HCT116 (cell line): ENCODE measurements around the gene NR1I3. TPM values are rescaled to one million over a fixed set of nuclear protein-coding genes. Genes with fewer than 3 reads are reported as not detected.

Experiments used
- ATAC-seq: fragments of 200-7000 bp; cut with Tn5 transposase; 2 replicates; pipeline ENCODE4 v1.9.1; 2020; ENCODE audit warnings: mild to moderate bottlenecking, moderate library complexity
- BruUV-seq: library from RNA; stranded (reverse); fragments of 400-500 nt; replicated peaks from 2 replicates; lab custom pipeline; 2021; lab: Mats Ljungman, UMichigan
- CTCF ChIA-PET: fragments of 300-600 bp; sonication (Branson Sonifier 250); formaldehyde crosslinking; loops from one replicate; lab custom pipeline; 2021; ENCODE audit warnings: antibody characterized with exemption; lab: Charles Lee
- POLR2A ChIA-PET: fragments of 300-600, 350-600 bp; sonication (Branson Sonifier 250); formaldehyde crosslinking; loops from one replicate; lab custom pipeline; 2021; ENCODE audit warnings: antibody characterized with exemption; lab: Charles Lee
- RAD21 ChIA-PET, 2 experiments: fragments of 300-600 bp; sonication (Branson Sonifier 250); formaldehyde crosslinking; loops; one replicate each; lab custom pipeline; 2023; ENCODE audit warnings: low total read pairs in 2 of 2; ENCODE audit not compliant: uncharacterized antibody in 2 of 2, unreplicated experiment in 2 of 2, low non-redundant PET in 1 of 2; lab: Charles Lee
- DNase-seq: peaks from one replicate; pipeline ENCODE4 v3.0.0-alpha.2; 2010; ENCODE audit warnings: low read depth, low spot score
- H2AFZ ChIP-seq: fragments of 200-600 bp; shearing (Covaris generic), sonication (generic); 2 replicates; pipeline ENCODE4 v1.6.1; 2017; ENCODE audit warnings: low read depth, mixed run types, mixed read lengths, antibody characterized with exemption, low read length; ENCODE audit not compliant: poor library complexity, severe bottlenecking
- H3K27ac ChIP-seq: 2 replicates; pipeline ENCODE4 v1.5.1; 2012; ENCODE audit warnings: low read depth, low read length
- H3K27me3 ChIP-seq: fragments of 200-600 bp; sonication (generic); 2 replicates; pipeline ENCODE4 v1.6.1; 2016; ENCODE audit warnings: mixed run types, low read length, mixed read lengths; ENCODE audit not compliant: insufficient read depth
- H3K36me3 ChIP-seq, 2 experiments: fragments of 200-500 bp in 1 of 2; fragments of 200-600 bp in 1 of 2; sonication (Bioruptor generic) in 1 of 2; sonication (generic) in 1 of 2; 2 replicates each; pipeline versions ENCODE4 v1.5.1 to v1.6.1; 2014 to 2016; ENCODE audit warnings: low read length in 2 of 2, inconsistent platforms in 1 of 2, mixed read lengths in 1 of 2, mixed run types in 1 of 2; ENCODE audit not compliant: insufficient read depth in 2 of 2, control insufficient read depth in 1 of 2
- H3K4me1 ChIP-seq, 2 experiments: fragments of 200-600 bp in 1 of 2; sonication (generic) in 1 of 2; 2 replicates each; pipeline versions ENCODE4 v1.5.1 to v1.6.1; 2012 to 2017; ENCODE audit warnings: low read length in 2 of 2, inconsistent platforms in 1 of 2, mild to moderate bottlenecking in 1 of 2, mixed read lengths in 1 of 2, mixed run types in 1 of 2, moderate library complexity in 1 of 2; ENCODE audit not compliant: insufficient read depth in 2 of 2, control insufficient read depth in 1 of 2
- H3K4me2 ChIP-seq: fragments of 200-600 bp; sonication (generic); 2 replicates; pipeline ENCODE4 v1.6.1; 2017; ENCODE audit warnings: mixed run types, low read length, mixed read lengths
- H3K4me3 ChIP-seq, 2 experiments: fragments of 200-600 bp in 1 of 2; sonication (generic) in 1 of 2; replicated peaks in 1 of 2; 2 replicates each; pipeline ENCODE4 v1.5.1; 2011 to 2016; ENCODE audit warnings: low read length in 2 of 2, control low read depth in 1 of 2, low read depth in 1 of 2, mild to moderate bottlenecking in 1 of 2, mixed read lengths in 1 of 2, mixed run types in 1 of 2
- H3K79me2 ChIP-seq: fragments of 200-600 bp; sonication (generic); 2 replicates; pipeline ENCODE4 v1.6.1; 2017; ENCODE audit warnings: mild to moderate bottlenecking, mixed run types, low read length, moderate library complexity, mixed read lengths; ENCODE audit not compliant: insufficient read depth
- H3K9ac ChIP-seq: fragments of 200-600 bp; sonication (generic); 2 replicates; pipeline ENCODE4 v1.6.1; 2016; ENCODE audit warnings: low read length, mixed read lengths
- H3K9me2 ChIP-seq: fragments of 200-600 bp; sonication (generic), shearing (Covaris generic); 2 replicates; pipeline ENCODE4 v1.6.1; 2017; ENCODE audit warnings: mixed run types, mild to moderate bottlenecking, moderate library complexity; ENCODE audit not compliant: insufficient read depth
- H3K9me3 ChIP-seq, 2 experiments: fragments of 200-500 bp in 1 of 2; fragments of 200-600 bp in 1 of 2; sonication (Bioruptor generic) in 1 of 2; sonication (generic) in 1 of 2; 2 replicates each; pipeline ENCODE4 v1.6.1; 2014 to 2017; ENCODE audit warnings: low read length in 2 of 2, mixed read lengths in 2 of 2, inconsistent platforms in 1 of 2, low read depth in 1 of 2, mild to moderate bottlenecking in 1 of 2, mixed run types in 1 of 2, moderate library complexity in 1 of 2; ENCODE audit not compliant: control insufficient read depth in 1 of 2, insufficient read depth in 1 of 2
- H4K20me1 ChIP-seq: fragments of 200-600 bp; sonication (generic), shearing (Covaris generic); 2 replicates; pipeline ENCODE4 v1.6.1; 2017; ENCODE audit warnings: mixed run types, mild to moderate bottlenecking, moderate library complexity; ENCODE audit not compliant: insufficient read depth
- ELF1 ChIP-seq: IDR thresholded peaks from 2 replicates; pipeline ENCODE4 v1.6.1; 2012; ENCODE audit warnings: low read depth, borderline replicate concordance
- EZH2 ChIP-seq: fragments of 200-600 bp; sonication (generic); IDR thresholded peaks from 2 replicates; pipeline ENCODE4 v1.6.1; 2017; ENCODE audit warnings: antibody characterized with exemption, mixed run types
- FOSL1 ChIP-seq: IDR thresholded peaks from 2 replicates; pipeline ENCODE4 v1.6.1; 2012; ENCODE audit warnings: low read depth
- JUND ChIP-seq: IDR thresholded peaks from 2 replicates; pipeline ENCODE4 v1.6.1; 2012
- POLR2A ChIP-seq: IDR thresholded peaks from 2 replicates; pipeline ENCODE4 v1.7.0; 2011; ENCODE audit warnings: borderline replicate concordance; ENCODE audit not compliant: insufficient read depth, insufficient read length; ENCODE audit errors: extremely low read depth
- POLR2AphosphoS5 ChIP-seq: IDR thresholded peaks from 2 replicates; pipeline ENCODE4 v1.6.1; 2011; ENCODE audit warnings: mild to moderate bottlenecking, low read depth, low read length, moderate library complexity
- SRF ChIP-seq: IDR thresholded peaks from 2 replicates; pipeline ENCODE4 v1.6.1; 2012; ENCODE audit warnings: low read depth
- TCF7L2 ChIP-seq: IDR thresholded peaks from 2 replicates; pipeline ENCODE4 v1.7.0; 2011; ENCODE audit warnings: borderline replicate concordance, inconsistent platforms; ENCODE audit not compliant: insufficient read depth, insufficient read length; ENCODE audit errors: extremely low read depth
- ZFX ChIP-seq: fragments of 450-650 bp; IDR thresholded peaks from 2 replicates; pipeline ENCODE4 v1.6.1; 2017
- ZNF274 ChIP-seq: fragments of 200-500 bp; sonication (Bioruptor generic); IDR thresholded peaks from 2 replicates; pipeline ENCODE4 v1.6.1; 2014; ENCODE audit warnings: mild to moderate bottlenecking, low read depth, low read length, inconsistent platforms
- intact Hi-C: fragments of 100-400 bp; cut with micrococcal nuclease; formaldehyde crosslinking; loops from 2 replicates; pipeline ENCODE4 v1.10.0; 2022
- total RNA-seq: library from RNA; stranded (reverse); gene quantifications from one replicate; pipeline ENCODE4 v1.2.1, GENCODE V29; 2021; ENCODE audit not compliant: unreplicated experiment

The NR1I3 gene
- total RNA-seq, 1 experiment from 2014 or later: not detected

DNA sequence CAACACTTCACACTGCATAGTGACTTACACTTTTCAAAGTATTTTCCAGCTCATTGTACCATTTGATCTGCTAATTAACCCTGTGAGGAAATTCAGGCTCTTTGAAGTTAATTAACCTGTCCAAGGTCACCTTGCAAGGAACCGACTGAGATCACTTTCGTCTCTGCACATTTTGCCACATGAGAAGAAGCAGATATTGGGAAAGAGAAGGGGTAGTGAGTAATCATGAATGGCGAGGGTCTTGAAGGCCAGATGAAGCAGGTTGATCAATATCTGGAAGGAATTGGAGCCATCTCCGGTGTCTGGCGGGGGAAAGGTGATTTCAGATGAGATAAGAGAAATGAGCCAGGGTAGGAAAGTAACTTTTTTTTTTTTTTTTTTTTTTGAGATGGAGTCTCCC, 18.0 kb downstream of the NR1I3 start:
- POLR2A ChIA-PET: no interaction called here
- no peaks in the 10 kb centered on the region for H3K9me3 ChIP-seq
- intact Hi-C loops: no loop called here

DNA sequence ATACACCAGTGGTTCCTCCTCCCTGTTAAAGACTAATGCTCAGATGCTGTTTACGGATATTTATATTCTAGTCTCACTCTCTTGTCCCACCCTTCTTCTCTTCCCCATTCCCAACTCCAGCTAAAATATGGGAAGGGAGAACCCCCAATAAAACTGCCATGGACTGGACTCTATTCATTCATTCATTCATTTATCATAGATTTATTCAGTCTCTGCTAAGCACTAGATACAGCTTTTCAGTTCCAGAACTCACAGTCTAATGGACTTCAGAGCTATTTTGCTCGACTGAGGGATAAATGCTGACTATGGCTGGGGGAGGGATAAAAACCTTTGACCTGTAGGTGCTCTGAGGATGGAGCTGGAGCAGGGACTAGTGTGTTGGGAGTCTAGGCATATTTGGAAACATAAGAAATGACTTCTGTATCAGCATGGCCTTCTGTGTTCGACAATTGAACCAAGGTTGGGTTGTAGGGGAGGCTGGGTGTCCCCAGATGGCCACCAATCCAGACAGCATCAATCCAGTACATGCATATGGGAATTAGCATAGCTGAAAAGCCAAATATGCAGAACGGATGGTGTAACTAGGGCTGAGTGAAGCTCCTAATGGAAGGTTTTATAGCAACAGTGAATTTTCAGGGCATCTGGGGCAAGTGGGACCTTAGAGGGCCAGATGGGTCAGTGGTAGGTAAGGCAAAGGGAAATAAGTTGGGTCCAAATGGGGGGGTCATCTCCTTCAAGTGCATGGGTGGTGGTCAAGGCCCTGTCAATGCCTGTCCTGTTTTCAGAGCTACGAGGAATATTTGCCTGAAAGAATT, 18.7 kb downstream of the NR1I3 start:
- ChIA-PET CTCF (no interaction called here), POLR2A (no interaction called here), RAD21 (no interaction called here)

More for the DNA sequence above, 18.0 kb downstream of the NR1I3 start:
- Histone ChIP-seq H4K20me1 (no peaks in the 10 kb centered on the region), H3K9me2 (0 out of 2 replicates have a peak, but pooled peaks cover 3% of the 10 kb centered on the region), H3K4me1 (peaks cover under 1 to 1% of the 10 kb centered on the region in 2 experiments; a peak in 3 of 4 replicates), H2AFZ (no peak overlapping the region), H3K4me3 (no peak overlapping the region), H3K36me3 (peaks cover 0 to 2% of the 10 kb centered on the region in 2 experiments; a peak in 1 of 4 replicates), H3K79me2 (no peaks in the 10 kb centered on the region), H3K4me2 (no peak overlapping the region), H3K9ac (no peak overlapping the region)
- CTCF ChIA-PET: no interaction called here
- no TSS peak for BruUV-seq
- no peak for ATAC-seq
- DNase-seq: no peak
- TF ChIP-seq ELF1: no peak
- peak; percentile 46 for TF ChIP-seq TCF7L2
- TF ChIP-seq, all 23 proteins: peak for 1
- RAD21 ChIA-PET: no interaction called here
- H3K27ac ChIP-seq: no peak overlapping the region
- no peaks in the 10 kb centered on the region for H3K27me3 ChIP-seq

More for the DNA sequence above, 18.7 kb downstream of the NR1I3 start:
- Histone ChIP-seq H3K4me3 (no peak overlapping the region), H3K4me1 (no peaks in the 10 kb centered on the region), H3K9me3 (no peaks in the 10 kb centered on the region), H3K27ac (no peak overlapping the region), H3K9ac (no peak overlapping the region)
- TF ChIP-seq EZH2: no peak
- TF ChIP-seq JUND: no peak
- TF ChIP-seq ZFX: no peak
- no peak for TF ChIP-seq TCF7L2
- TF ChIP-seq SRF: no peak
- no peak for TF ChIP-seq ZNF274
- TF ChIP-seq FOSL1: no peak
- no peak for TF ChIP-seq POLR2AphosphoS5
- no peak for TF ChIP-seq POLR2A
- TF ChIP-seq, all 23 proteins: peak for 0
- H3K4me2 ChIP-seq: no peak overlapping the region
- no TSS peak for BruUV-seq
- ATAC-seq (no peak), DNase-seq (no peak)
- H3K27me3 ChIP-seq: no peaks in the 10 kb centered on the region
- 0 out of 2 replicates have a peak, but pooled peaks cover 3% of the 10 kb centered on the region for H3K9me2 ChIP-seq
- peaks cover 2 to 4% of the 10 kb centered on the region in 2 experiments; a peak in 2 of 4 replicates for H3K36me3 ChIP-seq
- no peaks in the 10 kb centered on the region for H4K20me1 ChIP-seq
- H2AFZ ChIP-seq: no peak overlapping the region
- no peaks in the 10 kb centered on the region for H3K79me2 ChIP-seq
- intact Hi-C loops: no loop called here
